Amniotic stem cell (primary cell): ENCODE data around the gene FATE1.
"Not testable (repeated sequence)": the region's sequence is repeated elsewhere in the genome, so short reads cannot be mapped to it uniquely, and the experiment has no call there.

Source experiments
- DNase-seq: peaks from one replicate; lab custom pipeline; 2025; lab: John Stamatoyannopoulos, UW

FATE1 gene, protein sequence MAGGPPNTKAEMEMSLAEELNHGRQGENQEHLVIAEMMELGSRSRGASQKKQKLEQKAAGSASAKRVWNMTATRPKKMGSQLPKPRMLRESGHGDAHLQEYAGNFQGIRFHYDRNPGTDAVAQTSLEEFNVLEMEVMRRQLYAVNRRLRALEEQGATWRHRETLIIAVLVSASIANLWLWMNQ

DNA sequence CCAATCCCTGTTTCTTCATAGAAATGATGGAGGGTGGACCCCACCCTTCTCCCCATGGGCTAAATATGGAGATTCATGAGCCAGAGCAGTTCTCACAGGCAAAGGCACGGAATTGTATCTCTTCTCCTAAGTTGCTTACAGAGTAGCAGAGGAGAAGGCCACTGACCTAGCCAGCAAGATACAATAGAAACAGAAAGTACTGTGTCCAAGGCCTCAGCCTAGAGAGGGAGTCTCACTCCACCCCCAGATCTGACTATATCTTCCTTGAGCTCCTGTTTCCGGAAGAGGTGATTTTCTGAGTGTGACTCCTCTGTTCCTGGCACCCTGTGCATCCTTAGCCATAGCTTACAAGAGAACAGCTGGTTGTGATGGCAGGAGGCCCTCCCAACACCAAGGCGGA lies at the start of gene FATE1:
FATE1 (plus strand) TSS at position 284 of the 400 bp plus-strand sequence; CDS start at position 369, 85 bp downstream.
- no peak for DNase-seq

DNA sequence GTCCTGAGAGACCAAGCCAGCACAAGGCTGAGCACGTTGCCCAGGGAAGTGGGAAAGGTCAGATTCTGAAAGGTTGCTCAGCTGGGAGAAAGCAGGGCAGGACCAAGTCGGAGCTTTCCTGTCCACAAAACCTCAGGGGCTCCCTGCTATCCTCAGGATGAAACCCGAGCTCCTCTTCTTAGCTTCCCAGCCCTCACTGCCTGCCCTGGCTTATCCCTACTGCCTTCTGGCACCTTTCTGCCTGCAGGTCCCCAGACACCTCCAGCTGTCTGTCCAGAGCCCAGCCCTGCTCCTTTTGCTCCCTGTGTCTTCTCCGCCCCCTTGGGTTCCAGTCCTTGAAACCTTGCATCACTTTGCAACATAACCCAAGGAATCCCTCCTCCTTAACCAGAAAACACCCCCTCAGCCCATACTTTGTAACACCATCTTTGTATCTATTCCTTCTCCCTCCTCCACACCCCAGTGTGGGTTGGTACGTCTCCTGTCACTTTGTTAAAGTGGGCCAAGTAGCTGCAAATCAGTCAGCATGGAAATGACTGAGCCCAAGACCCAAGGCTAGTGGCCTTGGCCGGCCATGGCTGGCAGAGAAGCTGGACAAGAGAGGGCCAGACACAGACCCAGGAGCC lies 40.6 kb upstream of the FATE1 start:
- no peak for DNase-seq

DNA sequence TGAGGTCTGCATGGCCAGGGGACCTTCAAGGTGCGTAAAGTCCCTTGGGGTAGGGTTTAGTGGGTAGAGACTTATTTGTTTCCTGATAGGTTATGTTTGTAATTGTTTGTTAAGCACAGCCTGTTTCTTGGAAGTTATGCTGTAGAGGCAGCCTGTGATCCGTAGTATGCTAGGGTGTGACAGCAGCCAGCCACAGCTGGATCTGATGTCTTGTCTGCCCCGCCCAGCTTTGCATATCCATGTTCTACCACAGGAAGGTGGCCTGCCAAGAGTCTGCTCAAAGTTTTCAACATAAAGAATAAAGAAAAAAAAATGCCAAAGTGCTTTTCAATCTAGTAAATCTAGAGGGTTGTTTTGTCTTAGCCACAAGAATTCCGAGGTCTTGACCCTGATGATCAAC lies 39.6 kb upstream of the FATE1 start:
- no peak for DNase-seq

DNA sequence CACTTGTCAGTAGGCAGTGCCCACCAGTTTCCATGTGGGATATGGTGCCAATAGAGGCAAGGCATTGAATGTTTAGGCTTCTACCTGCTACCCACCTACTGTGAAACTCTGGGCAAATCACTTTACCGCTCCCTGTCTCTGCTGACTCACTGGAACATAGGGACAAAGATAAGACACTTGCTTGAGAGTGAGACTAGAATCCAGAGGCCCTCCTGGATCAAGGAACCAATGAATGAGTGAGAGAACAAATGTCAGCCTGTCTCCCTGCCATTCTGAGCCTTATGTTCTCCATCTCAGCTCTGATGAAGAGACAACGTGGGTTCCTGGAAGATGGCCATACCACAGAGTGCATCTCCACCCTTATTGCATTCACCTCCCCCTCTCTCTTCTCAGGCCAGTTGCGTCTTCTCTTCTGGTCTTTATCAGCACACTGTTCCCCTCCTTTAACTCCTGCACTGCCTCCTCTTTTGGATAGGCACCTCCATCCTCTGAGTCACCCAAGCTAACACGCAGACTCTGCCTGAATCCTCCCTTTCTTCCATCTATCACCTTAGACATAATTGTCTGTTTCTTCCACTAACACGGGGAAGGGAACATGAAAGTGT lies 35.9 kb upstream of the FATE1 start:
- no peak for DNase-seq

DNA sequence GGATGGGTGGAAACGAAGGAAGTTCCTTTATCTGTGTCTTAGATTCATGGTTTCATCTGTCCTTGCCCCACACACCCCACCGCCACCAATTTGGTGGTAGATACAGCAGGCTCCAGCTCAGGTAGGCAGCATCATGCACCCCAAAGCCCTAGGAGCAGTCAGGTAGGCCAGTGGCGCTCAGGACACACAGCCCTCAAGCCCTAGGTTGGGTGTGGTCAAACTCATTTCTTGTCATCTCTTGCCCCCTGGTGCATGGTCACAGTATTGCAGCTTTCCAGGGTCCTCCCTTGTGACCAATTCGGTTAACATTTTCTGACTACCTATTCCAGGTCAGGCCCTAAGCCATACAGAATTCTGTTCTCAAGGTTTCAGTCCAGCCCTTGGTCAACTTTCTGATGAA lies 35.0 kb upstream of the FATE1 start:
- DNase-seq = no peak

DNA sequence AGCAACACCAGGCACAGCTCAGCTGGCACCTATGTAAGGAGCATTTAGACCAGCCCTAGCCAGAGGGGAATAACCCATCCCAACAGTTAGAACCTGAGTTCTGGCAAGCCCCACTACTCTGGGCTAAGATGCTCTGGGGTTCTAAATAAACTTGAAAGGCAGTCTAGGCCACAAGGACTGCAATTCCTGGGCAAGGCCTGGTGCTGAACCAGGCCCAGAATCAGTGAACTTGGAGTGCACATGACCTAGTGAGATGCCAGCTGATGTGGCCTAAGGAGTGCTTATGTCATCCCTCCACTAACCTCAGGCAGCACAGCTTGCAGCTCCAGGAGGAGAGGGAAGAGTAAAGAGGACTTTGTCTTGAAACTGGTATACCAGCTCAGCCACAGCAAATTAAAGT lies 28.2 kb upstream of the FATE1 start:
- DNase-seq = no peak

DNA sequence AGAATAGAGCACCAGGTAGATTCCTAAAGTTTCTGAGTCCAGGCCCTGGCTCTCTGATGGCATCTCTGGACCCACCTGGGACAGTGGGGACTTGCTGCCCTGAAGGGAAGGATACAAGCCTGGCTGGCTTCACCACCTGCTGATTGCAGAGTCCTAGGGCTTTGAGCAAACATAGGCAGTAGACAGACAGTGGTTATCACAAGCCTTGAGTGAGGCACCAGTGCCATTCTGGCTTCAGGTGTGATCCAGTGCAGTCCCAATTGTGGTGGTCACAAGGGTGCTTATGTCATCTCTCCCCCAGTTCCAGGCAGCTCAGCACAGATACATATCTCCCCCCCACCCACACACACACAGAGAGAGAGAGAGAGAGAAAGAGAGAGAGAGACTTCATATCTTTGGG lies 27.1 kb upstream of the FATE1 start:
- DNase-seq = no peak

DNA sequence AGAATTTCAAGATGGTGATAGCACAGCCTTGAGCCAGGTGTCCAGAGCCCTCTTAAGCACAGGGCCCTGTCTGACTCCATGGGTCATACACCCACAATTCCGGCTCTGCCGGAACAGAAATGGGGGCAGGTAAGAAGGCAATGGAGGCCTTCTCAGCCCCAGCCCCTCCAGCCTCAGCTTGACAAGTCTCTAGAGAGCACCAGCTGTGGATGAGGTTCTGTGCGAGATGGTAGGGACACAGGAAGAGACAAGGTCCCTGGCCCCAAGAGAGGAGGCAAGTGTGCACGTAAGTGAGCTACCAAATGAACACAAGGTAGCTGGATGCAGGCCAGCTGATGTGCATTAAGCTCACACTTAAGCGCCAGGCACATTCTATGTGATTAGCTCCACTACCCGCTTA lies 23.0 kb upstream of the FATE1 start:
- DNase-seq = no peak

DNA sequence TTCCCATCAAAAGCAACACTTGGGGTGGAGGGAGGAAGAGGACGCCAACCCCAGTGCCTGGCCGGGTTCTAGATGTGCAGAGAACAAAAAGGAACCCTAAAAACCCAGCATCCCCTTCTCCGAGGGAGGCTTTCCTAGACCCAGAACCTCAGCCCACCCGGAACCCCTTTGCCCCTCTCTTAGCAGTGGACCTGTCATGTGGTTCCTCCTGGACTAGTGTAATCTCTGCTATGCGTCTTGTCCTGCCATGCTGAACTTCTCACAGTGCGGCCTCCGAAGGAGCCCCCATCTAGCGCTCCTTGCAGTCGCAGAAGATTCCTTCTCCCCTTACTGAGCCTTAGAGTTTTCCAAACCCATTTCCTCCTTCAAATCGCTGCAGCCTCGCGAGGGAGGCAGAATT lies 21.7 kb upstream of the FATE1 start:
- DNase-seq = no peak

DNA sequence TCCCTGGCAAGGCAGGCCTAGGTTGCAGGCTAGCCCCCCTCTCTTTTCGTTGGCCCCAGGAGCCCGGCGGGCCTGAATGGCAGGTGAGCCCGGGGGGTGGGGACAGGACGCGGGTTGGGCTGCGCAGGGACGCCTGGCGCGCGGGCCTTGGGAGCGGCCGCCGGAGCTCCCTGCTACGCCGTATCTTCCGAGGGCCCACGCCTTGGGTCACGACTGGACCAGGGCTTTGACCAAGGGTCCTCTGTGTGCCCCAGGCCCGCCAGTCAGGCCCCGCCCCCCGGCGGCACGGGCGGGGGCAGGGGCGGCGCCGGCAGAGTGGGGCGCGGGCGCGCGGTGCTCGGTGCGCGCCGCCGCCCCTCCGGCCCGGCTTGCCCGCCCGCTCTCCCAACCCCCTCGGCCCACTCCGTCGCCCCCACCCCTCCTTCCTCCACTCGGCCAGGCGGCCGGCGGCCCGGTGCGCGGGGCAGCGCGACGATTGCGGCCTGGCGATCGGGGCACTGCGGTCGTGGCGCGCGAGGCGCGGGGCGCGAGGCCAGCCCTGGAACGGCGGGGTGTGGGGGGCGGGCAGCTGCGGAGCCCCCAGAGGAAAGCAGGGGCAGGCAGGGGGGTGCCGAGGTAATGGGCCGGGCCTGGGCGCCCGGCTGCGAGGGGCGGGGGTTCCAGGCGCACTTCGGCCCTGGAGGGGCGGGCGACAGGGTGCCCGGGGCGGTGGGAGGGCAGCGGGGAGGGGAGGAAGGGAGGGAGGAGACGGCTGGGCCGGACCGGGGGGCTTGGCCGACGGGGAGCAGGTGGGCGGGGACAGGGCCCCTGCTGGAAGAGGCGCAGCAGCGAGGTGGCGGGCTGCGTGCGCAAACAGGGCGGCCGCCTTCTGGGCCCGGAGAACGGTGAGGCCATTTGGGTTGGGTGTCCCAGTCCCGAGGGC lies 20.9 kb upstream of the FATE1 start, which contains the start of gene PRRG3:
PRRG3 (plus strand) TSS at position 798 of the 922 bp plus-strand sequence. CDS start 3,357 bp downstream, outside the sequence.
- DNase-seq = no peak

DNA sequence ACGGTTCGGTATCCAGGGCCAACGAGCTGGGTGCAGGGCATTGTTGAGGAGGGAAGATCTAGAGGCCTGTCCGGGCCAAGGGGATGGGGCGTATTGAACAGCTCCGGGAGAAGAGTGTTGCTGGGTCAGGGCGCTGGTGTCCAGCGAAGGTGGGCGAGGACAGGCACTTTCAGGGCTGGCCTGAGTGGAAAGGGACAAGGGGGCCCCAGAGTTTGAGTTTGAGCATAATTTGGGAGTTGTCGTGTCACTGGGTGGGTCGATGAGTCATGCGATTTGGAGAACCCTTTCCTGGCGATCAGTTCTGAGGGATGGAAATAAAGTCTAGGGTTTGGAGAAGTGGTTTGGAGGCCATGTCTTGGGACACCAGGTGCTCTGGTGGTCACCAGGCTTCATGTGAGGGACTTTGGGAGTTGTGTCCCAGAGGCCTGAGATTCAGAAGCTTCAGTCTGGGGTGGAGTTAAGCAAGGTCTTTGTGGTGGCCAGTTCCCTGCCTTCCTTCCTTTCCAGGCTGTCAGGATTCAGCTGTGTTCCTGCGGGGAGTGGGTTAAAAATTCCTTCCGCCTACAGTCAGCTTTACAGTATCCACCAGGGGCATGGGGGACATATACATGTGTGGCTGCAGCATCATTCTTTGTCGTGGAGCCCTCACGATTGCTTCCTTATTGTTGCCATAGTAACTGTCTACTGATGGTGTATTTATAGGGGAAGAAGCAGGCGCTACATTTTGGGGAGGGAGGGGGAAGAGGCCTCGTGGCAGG lies 20.1 kb upstream of the FATE1 start:
- DNase-seq = no peak

DNA sequence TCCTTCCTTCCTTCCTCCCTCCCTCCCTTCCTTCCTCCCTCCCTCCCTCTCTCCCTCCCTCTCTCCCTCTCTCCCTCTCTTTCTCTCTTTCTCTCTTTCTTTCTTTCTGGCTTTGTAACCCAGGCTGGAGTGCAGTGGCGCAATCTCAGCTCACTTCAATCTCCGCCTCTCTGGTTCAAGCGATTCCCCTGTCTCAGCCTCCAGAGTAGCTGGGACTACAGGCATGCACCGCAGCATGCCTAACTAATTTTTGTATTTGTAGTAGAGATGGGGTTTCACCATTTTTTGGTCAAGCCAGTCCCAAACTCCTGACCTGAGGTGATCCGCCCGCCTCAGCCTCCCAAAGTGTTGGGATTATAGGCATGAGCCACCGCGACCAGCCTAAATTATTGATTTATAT lies 18.8 kb upstream of the FATE1 start:
- not testable (repeated sequence) for DNase-seq

DNA sequence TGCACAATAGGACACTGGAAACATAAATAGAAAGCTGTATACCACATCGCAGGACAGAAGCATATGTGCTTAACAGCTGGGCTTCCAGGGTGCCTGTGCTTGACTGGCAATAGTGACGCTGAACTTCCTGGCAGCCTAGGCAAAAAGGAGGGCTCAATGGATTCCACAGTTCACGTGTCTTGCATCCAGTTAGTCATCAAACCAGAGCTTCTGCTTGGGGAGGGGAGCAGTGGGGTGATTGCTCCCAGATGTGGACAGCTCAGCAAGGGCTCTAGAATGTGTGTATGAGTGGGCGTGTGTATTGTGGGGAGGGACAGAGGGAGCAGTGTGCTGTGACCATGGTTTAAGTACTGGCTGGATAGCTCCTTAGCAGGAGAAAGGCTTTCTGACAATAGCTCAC lies 18.3 kb upstream of the FATE1 start:
- peak; percentile 39 for DNase-seq

DNA sequence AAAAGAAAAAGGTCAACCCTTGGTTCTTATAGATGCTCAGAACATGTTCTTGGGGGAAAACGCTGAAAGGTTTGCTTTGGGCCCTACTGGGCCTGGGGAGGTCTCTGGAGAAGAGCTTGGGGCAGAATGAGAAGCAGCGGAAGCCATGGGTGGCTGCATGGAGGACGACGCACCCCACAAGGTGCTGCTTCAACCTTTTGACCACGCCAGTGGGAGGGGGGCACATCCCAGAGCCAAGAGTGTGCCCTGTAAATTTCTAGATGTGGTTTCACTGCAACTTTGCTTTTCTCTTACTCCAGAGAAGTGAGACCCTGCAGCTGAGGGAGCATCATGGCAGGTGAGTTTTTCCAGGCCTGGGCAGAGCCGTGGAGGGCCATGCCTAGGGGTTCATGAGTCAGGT lies 17.4 kb upstream of the FATE1 start:
- no peak for DNase-seq

DNA sequence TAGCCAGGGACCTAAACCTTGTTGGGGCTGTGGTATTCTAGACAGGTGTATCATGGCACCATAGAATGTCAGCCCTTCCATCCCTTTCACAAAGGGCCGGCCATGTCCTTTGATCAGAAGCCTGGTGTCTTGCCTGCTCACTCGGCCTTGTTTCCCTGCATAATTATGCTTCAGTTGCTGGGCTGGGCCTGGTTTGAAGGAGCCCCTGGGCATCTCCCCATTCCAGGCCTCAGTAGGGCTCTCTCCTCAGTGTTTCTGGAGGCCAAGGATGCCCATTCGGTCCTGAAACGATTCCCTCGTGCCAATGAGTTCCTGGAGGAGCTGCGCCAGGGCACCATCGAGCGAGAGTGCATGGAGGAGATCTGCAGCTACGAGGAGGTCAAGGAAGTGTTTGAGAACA lies 16.1 kb upstream of the FATE1 start:
- no peak for DNase-seq

DNA sequence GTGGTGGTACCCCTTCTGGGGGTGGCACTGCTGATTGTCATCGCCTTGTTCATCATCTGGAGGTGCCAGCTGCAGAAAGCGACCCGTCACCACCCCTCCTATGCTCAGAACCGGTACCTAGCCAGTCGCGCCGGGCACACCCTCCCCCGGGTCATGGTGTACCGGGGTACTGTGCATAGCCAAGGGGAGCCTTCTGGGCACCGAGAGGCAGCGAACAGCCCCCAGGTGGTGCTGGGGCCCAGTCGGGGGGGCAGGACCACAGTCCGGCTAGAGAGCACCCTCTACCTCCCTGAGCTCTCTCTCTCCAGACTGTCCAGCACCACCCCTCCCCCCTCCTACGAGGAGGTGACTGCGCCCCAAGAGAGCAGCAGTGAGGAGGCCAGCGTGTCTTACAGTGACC lies 15.3 kb upstream of the FATE1 start:
- DNase-seq = no peak

DNA sequence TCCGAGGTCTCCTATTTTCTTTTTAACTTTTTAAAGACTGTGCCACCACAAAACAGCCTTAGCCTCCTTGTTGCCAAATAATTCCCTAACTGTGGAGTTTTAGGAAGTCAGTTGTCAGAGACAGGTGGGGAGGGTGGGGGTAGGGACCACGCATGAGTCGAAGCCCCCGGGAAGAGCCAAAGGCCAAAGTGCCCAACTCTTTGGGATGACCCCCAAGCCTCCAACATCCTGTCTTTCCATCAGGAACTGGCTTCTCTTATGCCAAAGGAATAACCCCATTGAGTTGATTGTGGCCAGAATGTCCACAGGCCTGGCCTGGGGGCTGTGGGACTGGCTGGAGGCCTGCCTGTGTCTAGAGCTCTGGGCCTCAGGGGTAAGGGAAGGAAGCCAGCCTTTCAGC lies 14.8 kb upstream of the FATE1 start:
- no peak for DNase-seq

DNA sequence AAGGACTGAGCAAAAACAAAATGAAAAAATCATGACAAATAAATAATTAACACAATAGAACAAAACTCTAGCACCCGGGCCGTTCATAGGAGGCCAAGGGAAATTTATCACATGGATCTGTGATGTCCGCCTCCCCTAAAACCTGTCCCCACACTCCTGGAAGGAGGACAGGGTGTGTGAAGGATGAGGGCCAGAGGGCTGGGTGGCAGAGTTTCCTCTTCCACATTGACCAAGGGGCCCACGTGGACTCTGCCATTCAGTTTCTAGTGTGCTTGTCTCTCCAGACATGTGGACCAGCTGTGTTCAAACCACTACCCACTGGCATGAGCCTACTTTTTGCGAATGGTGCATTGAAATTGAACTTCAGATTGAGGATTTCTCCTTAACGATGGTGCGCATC lies 14.3 kb upstream of the FATE1 start:
- DNase-seq = no peak

DNA sequence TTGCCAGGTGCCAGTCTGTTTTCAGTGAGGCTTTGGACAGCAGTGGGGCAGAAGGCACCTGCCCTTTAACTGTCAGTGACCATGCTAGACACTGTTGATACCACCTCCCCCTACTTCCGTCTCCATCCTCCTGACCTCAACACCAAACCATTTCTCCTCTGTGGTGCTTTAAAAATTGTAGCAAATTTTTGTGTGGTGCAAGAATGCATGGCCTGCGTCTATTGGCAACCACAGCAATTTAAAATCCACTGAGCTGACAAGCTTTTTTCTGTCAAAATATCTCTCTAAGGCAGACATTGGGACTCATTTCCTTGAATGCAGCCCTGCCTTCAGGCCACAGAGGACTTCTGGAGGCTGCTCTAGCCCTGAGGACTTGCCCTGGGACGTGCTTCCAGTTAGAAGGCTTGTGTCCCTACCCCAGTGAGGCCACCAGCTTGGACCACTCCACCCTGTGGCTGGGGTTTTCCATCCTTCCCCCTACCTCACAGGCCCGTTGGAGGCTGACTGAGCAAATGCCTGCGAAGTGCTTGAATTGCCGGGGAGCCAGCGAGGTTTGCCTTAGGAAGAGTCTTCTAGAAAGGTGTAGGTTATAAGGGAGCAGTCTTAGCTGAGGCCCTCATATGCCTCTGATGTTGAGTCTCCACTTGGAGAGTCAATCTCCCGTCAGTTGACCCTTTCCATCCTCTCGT lies 13.7 kb upstream of the FATE1 start:
- no peak for DNase-seq

DNA sequence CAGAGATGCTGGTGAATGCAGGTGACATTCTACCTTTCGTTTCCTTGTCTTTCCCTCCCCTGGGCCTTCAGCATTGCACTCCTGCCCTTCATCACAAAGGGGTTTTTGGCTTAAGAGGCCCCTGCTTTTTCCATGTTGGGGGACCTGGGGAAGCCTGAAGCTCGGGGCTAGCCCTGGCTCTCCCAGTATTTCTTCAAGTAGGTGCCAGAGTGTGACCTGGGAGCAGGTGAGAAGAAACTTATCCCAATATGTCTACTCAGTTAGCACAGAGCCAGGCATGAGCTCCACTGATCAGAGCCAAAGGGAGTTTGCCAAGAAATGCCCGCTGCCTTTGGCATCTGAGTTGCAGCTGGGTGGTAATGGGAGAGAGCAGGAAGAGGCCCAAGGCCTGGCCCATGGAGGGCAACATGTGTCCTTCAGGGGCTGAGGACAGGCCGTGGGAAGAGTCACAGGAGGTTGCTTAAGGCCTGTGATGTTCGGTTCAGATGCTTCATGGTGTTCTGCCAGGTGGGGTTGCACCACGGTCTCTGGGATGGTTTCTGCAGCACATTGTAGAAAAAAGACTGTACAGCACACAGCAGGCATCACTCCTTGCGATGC lies 13.0 kb upstream of the FATE1 start:
- no peak for DNase-seq

DNA sequence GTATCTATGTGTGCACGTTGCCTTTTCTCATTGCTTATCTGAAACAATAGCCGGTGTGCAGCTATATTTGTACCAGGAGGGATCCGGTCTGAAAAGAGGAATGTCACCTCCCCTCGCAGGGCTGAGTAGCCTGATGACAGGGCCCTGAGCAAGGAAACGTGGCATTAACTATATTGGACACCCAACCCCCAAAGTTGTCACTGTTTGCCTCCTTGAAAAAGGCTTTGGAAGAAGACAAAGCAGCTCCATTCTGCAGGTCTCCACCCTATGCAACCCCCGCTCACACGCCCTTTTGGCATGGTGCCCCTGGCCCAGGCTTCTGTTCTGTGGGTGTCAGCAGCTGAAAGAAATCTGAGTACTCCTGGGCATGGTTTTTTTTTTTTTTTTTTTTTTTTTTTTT lies 12.3 kb upstream of the FATE1 start:
- no peak for DNase-seq
